OCI-M1 (cell line): ENCODE results near the gene CNR2.
"Not testable (repeated sequence)": the region's sequence is repeated elsewhere in the genome, so short reads cannot be mapped to it uniquely, and the experiment has no call there.

Source experiments
- DNase-seq: peaks from one replicate; lab custom pipeline; 2025; lab: John Stamatoyannopoulos, UW

Gene CNR2

DNA sequence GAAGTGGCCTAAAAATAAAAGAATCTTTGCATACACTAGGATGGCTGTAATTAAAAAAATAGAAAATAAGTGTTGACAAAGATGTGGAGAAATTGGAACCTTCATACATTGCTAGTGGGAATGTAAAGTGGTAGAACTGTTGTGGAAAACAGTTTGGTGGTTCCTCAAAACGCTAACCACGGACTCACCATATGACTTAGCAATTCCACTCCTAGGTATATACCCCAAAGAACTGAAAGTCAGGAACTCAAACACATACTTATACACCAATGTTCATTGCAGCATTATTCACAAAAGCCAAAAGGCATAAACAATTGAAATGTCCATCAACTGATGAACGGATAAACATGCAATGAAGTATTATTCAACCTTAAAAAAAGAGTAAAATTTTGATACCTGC lies 77.1 kb downstream of the CNR2 start:
- DNase-seq = peak; percentile 60

DNA sequence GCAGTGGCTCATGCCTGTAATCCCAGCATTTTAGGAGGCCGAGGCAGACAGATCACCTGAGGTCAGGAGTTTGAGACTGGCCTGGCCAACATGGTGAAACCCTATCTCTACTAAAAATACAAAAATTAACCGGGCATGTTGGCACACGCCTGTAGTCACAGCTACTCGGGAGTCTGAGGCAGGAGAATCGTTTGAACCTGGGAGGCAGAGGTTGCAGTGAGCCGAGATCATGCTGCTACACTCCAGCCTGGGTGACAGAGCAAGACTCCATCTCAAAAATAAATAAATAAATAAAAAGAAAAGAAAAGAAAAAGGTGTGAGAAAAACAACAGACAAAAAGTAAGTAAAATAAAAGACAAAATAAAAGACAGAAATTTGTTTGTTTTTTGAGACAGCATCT lies 79.0 kb downstream of the CNR2 start:
- not testable (repeated sequence) for DNase-seq

DNA sequence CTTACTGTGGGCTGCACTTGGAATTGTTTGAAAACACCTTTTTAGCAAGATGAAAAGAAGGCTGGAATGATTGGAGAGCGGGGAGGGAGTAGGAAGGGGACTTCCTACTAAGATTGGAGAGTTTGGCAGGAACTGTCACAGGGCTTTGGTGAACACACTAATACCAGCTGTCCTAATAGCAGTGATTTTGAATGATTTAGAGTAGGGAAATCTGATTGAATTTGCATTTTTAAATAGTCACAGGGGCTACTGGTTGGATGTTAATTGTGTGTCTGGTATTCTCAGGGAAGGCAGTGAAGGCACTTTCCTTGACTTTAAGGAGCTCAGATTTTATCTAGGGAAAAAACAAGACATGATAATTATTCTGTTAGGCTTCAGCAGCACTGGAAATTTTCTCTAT lies 85.4 kb downstream of the CNR2 start:
- no peak for DNase-seq

DNA sequence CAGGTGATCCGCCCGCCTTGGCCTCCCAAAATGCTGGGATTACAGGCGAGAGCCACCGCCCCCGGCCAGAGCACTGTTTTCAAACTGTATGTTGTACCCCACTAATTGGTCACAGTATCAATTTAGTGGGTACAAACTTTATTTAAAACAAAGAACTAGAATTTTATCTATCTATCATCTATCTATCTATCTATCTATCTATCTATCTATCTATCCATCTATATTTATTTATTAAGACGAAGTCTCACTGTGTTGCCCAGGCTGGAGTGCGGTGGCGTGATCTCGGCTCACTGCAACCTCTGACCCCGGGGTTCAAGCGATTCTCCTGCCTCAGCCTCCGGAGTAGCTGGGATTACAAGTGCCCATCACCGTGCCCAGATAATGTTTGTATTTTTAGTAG lies 86.6 kb downstream of the CNR2 start:
- not testable (repeated sequence) for DNase-seq

DNA sequence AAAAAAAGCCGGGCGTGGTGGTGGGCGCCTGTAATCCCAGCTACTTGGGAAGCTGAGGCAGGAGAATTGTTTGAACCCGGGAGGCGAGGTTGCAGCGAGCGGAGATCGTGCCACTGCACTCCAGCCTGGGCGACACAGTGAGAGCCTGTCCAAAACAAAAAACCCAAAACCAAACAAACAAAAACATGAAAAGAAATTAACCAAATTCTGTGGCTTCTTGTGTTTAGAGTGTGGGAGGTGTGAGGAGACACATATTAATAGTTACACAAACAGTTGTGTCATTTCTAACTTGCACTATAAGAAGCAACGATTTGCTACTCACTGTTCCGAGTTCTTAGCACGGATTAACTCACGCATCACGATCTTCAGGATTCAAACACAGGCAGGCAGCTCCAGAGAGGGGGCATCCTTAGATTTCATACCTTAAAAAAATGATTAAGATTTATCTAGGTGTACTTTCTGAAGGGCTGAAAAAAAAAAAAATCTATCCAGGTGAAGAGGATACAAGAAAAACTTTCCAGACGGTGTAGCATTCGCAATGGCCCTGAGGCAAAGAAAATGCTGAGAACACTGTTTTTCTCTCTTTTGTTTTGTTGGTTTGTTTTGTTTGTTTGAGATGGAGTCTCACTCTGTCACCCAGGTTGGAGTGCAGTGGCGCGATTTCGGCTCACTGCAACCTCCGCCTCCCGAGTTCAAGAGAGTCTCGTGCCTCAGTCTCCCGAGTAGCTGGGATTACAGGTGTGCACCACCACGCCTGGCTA lies 87.2 kb downstream of the CNR2 start:
- DNase-seq = peak; percentile 26

DNA sequence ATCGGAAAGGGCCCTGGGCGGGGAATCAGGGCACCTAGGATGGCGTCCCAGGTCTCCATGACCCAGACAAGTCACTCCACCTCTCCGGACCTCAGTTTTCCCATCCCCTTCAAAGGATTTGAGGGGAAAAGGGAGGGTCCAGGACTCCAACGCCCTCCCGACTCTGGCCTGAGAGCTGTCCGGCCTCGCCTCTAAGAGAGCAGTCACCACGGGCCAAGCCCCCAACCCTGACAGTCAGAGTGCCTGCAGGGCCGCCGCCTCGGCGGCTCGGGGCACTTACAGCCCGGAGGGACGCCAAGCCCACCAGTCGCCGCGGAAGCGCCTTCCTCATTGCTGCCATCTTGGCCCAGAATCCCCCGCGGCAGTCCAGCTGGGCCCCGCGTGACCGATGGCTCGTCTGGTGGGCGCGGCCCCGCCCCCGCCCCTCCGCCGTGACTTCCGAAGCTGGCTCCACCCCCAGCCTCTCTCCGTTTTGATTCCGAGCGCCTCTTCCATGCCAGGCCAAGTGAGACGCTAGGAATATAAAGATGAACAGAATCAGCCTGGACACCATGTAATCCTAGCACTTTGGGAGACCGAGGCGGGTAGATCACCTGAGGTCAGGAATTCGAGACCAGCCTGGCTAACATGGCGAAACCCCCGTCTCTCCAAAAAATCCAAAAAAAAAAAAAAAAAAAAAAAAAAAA lies 87.9 kb downstream of the CNR2 start, which contains the start of gene HMGCL:
HMGCL (minus strand) TSS at position 354 of the 686 bp plus-strand sequence; CDS start at position 340, 14 bp downstream.
- DNase-seq = peak; percentile 94

DNA sequence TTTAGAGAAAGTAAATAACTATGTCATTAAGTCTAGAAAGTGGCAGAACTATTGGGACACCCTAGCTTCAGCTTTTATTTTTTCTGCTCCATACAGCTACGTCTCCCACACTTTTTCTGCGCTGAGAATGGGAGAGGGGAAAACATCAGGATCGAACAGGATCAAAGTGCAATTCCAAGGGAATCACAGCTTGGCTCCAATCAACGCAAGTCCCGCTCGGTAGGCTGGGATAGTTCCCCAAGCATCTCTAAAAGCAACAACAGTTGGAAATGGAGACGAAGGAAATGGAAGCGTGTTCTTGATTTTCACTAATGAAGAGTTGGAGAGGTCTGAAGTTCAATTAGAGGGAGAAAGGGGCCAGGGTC lies 88.5 kb downstream of the CNR2 start:
- no peak for DNase-seq

DNA sequence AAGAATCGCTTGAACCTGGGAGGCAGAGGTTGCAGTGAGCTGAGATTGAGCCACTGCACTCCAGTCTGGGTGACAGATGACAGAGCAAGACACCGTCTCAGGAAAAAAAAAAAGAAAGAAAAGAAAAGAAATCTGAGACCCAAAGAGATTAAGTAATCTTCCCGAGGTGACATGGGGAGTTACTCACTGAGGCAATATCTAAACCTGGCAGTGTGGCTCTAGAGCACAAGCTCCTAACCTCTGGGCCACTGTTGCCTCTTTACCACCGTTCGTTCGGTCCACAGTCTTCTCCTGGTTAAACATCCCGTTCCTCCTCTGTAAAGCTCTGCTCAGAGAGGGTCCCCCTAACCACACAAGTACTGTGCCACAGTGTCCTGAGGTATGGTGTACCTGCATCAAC lies 89.4 kb downstream of the CNR2 start:
- DNase-seq = no peak
